Activated naive CD4-positive, alpha-beta T cell treated with anti-CD3 and anti-CD28 coated beads, Interleukin-2, amount 50 U/mL, for 24 hours (primary cell): ENCODE measurements around the gene BCR.

Source experiments
- H3K27ac Mint-ChIP-seq: one replicate; pipeline ENCODE4 v1.8.0; 2021; ENCODE audit warnings: mild to moderate bottlenecking, mixed read lengths
- H3K27me3 Mint-ChIP-seq: one replicate; pipeline ENCODE4 v1.8.0; 2021; ENCODE audit warnings: mixed read lengths
- H3K36me3 Mint-ChIP-seq: one replicate; pipeline ENCODE4 v1.8.0; 2021; ENCODE audit warnings: mixed read lengths
- H3K4me1 Mint-ChIP-seq: one replicate; pipeline ENCODE4 v1.8.0; 2021; ENCODE audit warnings: mixed read lengths
- H3K4me3 Mint-ChIP-seq: one replicate; pipeline ENCODE4 v1.8.0; 2021; ENCODE audit warnings: mild to moderate bottlenecking, mixed read lengths
- H3K9me3 Mint-ChIP-seq: one replicate; pipeline ENCODE4 v1.8.0; 2021; ENCODE audit warnings: mixed read lengths

The BCR gene

DNA sequence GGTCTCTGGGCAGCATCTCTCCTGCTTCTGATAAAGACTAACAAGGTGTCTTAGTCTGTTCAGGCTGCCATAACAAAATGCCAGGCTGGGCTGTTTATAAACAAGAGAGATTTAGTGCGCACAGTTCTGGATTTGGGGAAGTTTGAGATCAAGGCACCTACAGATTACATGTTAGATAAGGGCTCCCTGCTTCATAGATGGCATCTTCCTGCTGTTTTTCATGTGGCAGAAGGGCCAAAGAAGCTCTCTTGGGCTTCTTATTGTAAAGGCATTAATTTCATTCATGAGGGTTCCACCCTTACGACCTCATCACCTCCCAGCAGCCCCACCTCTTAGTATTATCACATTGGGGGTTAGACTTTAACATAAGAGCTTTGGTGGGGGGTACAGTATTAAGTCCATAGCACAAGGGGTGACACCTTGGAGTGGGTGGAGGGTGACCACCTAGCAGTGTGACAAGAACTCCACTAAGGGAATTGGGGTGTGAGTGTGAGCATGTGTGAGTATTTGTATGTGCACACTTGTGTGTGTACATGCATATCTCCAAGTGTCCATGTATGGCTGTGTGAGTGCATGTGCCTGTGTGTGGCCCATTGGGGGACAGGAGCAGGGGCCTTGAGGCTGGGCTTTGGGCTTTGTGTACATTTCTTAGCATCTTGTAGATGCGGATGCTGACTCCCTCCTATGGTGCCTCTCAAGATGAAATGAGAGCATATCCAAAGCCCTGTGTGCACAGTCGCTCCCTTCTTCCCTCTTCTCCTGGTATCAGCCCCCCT is 42.7 kb downstream of the BCR start:
- Mint-ChIP-seq H3K36me3 (no peaks in the 10 kb centered on the region), H3K27ac (peak overlapping the region; percentile 24), H3K9me3 (no peaks in the 10 kb centered on the region), H3K27me3 (no peaks in the 10 kb centered on the region), H3K4me1 (peaks cover 98% of the 10 kb centered on the region), H3K4me3 (peak overlapping the region; percentile 4)

DNA sequence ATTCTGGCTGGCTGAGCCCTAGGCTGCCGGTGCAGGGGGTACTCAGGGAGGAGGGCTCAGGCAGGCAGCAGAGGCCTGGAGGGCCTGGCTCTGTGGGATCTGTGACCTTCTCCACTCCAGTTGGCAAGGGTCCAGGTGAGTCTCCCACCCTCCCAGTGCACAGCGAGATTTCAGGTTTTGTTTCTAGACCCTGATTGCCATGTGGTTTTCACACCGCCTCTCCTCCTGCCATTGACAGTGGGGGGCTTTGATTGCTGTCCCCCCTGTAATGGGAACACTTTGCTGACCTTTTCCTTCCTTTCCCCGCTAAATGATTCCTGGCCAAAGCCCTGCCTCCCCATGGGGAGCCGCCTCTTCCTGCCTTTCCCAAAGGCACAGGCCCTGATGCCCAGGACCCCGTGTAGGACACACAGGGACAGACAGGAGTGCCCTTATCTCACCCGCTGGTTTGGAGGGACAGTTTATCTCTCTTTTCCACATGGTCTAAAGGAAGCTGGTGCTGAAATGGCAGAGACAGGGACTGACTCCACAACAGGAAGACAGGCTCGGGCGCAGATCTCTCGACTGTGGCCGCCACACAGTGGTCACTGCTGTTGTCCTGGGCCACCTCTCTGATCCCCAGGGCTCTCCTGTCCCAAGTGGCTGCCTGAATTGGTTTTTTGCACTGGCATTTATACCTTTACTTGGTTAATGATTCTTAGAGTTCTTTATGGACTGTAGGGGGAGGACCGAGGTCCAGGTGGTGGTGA is 43.4 kb downstream of the BCR start:
- H3K9me3 Mint-ChIP-seq: peaks cover under 1% of the 10 kb centered on the region
- H3K4me1 Mint-ChIP-seq: peaks cover 96% of the 10 kb centered on the region
- H3K27me3 Mint-ChIP-seq: no peaks in the 10 kb centered on the region
- no peak overlapping the region for H3K4me3 Mint-ChIP-seq
- H3K36me3 Mint-ChIP-seq: peaks cover 5% of the 10 kb centered on the region
- H3K27ac Mint-ChIP-seq: peak overlapping the region; percentile 73

DNA sequence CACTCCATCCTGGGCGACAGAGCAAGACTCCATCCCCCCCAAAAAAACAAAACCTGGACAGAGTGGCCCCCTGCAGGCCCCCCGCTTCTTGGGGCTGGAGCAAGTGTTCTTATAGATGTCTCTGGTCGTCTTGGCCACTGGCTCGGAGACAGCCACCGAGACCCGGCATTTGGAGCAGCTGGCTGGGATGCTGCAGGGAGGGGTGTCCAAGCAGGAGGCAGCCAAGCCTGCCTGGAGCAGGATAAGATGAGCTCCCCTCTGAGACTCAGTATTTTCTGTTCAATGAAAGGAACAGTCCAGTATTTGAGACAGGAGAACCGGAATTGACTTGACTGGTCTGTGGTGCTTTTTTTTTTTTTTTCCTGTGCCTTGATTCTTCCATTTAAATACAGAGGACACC is 44.5 kb downstream of the BCR start:
- Mint-ChIP-seq H3K27ac (peak overlapping the region; percentile 43), H3K4me1 (peaks cover 92% of the 10 kb centered on the region), H3K27me3 (no peaks in the 10 kb centered on the region), H3K4me3 (peak overlapping the region; percentile 28), H3K9me3 (peaks cover 6% of the 10 kb centered on the region), H3K36me3 (peaks cover 10% of the 10 kb centered on the region)

DNA sequence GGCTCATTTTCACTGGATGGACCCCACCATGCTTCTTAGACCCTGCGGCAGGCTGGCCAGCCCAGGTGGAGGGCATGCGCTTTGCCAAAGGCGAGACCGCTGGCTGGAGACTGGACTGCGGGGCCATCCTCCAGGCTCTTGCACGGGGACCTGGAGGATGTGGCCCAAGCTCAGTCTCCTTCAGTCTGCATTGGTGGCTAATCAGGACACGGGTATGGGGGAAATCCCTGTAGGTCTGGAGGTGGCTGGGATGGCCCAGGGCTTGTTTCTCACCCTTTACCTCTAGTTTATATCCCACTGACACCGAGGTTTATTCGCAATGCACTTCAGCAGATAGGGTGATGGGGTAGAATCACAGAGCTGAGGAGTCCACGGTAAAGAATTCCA is 45.0 kb downstream of the BCR start:
- peak overlapping the region; percentile 28 for H3K4me3 Mint-ChIP-seq
- peaks cover 92% of the 10 kb centered on the region for H3K4me1 Mint-ChIP-seq
- no peaks in the 10 kb centered on the region for H3K27me3 Mint-ChIP-seq
- peak overlapping the region; percentile 43 for H3K27ac Mint-ChIP-seq
- H3K9me3 Mint-ChIP-seq: peaks cover 6% of the 10 kb centered on the region
- peaks cover 13% of the 10 kb centered on the region for H3K36me3 Mint-ChIP-seq

DNA sequence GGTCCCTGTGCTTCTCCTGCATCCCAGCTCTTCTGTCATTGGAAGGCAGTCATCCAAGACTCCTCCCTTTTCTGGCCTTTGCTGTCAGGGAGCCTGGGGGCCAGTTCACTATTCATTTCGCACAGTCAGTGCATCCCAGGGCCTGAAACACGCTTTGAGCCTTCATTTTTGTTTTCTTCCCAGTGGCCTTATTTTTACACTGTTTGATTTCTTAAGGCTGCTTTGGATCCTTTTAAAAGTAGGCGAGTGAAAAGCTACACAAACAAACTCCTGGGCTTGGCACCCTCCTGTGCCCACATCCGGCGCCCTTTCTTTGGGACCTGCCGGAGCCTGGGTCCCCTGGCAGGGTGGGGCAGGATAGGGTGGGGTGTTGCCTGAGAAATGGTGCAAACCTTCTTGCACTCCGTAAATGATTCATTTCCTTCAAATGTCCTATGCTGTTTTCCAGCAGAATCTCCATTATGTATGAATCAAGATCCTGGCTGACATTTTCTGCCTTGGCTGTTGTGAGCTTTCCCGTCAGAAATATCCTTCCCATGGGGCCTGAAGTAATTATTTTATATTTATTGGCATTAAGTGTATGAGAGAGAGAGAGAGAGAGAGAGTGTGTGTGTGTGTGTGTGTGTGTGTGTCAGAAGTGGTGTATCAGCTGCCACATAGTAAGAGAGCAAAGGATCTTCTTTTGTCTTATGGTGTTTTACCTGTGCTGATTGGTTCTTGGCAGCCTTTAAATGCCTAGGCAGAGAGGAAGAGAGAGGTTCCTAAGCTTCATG is 45.6 kb downstream of the BCR start:
- H3K27ac Mint-ChIP-seq: peak overlapping the region; percentile 60
- peaks cover 6% of the 10 kb centered on the region for H3K9me3 Mint-ChIP-seq
- H3K4me3 Mint-ChIP-seq: peak overlapping the region; percentile 53
- peaks cover 87% of the 10 kb centered on the region for H3K4me1 Mint-ChIP-seq
- H3K36me3 Mint-ChIP-seq: peaks cover 13% of the 10 kb centered on the region
- H3K27me3 Mint-ChIP-seq: no peaks in the 10 kb centered on the region

DNA sequence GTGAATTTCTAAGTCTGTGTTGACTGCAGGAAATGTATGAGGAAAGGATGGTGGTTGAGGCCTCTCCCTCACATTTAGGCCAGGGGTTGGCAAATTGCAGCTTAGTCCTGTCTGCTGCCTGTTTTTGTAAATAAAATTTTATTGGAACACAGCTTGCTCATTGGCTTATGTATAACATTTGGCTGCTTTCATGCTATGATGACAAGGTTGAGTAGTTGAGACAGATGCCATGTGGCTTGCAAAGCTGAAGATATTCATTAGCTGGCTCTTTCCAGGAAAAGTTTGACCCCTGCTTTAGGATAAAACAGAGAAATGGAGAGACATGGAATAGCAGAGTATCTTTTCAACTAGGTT is 46.2 kb downstream of the BCR start:
- peaks cover 13% of the 10 kb centered on the region for H3K36me3 Mint-ChIP-seq
- H3K4me1 Mint-ChIP-seq: peaks cover 84% of the 10 kb centered on the region
- peak overlapping the region; percentile 53 for H3K4me3 Mint-ChIP-seq
- H3K27me3 Mint-ChIP-seq: no peaks in the 10 kb centered on the region
- H3K27ac Mint-ChIP-seq: peak overlapping the region; percentile 60
- peaks cover 6% of the 10 kb centered on the region for H3K9me3 Mint-ChIP-seq

DNA sequence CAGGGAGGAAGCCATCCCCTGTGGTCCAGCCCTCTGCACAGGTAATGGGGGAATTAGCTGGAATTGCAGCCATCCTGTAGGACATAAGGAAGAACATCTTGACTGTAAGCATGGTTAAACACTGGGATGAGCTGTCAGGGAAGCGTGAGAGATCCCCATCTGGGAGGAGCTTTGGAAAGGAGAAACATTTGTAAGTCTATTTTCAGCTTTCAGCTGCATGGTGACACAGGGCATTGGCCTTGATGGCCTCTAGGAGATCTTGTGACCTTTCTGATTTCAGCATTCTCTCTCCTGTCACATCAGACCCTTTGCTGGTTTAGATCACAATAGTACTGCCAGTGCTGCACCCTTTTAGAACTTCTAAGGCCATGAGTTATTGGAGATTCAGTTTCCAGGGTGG is 47.1 kb downstream of the BCR start:
- peaks cover 6% of the 10 kb centered on the region for H3K9me3 Mint-ChIP-seq
- H3K27ac Mint-ChIP-seq: peak overlapping the region; percentile 80
- H3K36me3 Mint-ChIP-seq: peaks cover 13% of the 10 kb centered on the region
- H3K4me1 Mint-ChIP-seq: peaks cover 82% of the 10 kb centered on the region
- no peak overlapping the region for H3K4me3 Mint-ChIP-seq
- H3K27me3 Mint-ChIP-seq: no peaks in the 10 kb centered on the region

DNA sequence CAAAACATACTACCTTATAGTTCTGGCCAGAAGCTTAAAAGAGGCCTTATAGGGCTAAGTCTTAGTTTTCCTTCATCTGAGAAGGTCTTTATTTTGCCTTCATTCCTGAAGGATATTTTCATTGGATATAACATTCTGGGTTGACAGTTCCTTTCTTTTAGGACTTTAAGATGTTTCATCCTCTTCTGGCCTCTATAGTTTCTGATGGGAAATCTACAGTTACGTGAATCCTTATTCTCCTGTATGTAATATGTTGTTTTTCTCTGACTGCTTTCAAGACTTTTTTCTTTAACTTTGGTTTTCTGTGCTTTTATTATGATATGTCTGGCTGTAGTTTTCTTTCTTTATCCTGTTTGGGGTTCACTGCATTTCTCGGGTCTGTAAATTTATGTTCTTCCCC is 48.2 kb downstream of the BCR start:
- H3K9me3 Mint-ChIP-seq: peaks cover 6% of the 10 kb centered on the region
- peak overlapping the region; percentile 31 for H3K27ac Mint-ChIP-seq
- H3K4me3 Mint-ChIP-seq: no peak overlapping the region
- no peaks in the 10 kb centered on the region for H3K27me3 Mint-ChIP-seq
- peaks cover 81% of the 10 kb centered on the region for H3K4me1 Mint-ChIP-seq
- peaks cover 13% of the 10 kb centered on the region for H3K36me3 Mint-ChIP-seq

DNA sequence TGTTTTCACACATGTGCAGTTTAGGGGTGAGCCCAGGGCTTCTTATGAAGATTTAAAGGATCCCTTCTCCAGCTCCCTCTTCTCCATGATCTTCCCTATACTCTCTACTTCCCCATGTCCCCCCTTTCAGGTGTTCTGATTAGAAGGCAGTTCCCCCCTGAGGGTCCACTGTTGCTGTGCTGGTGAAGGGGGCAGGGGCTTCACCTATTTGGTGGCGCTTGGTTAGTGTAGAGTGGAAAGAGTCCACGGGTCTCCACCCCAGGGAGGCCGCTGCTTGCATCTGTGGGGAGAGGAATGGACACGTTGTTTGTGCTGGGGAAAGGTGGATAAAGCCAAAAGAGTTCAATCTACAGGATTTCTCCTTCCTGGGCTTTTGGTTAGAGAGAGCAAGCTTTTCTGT is 49.3 kb downstream of the BCR start:
- Mint-ChIP-seq H3K27me3 (no peaks in the 10 kb centered on the region), H3K27ac (no peak overlapping the region), H3K36me3 (peaks cover 16% of the 10 kb centered on the region), H3K4me1 (peaks cover 77% of the 10 kb centered on the region), H3K4me3 (no peak overlapping the region), H3K9me3 (peaks cover 6% of the 10 kb centered on the region)

DNA sequence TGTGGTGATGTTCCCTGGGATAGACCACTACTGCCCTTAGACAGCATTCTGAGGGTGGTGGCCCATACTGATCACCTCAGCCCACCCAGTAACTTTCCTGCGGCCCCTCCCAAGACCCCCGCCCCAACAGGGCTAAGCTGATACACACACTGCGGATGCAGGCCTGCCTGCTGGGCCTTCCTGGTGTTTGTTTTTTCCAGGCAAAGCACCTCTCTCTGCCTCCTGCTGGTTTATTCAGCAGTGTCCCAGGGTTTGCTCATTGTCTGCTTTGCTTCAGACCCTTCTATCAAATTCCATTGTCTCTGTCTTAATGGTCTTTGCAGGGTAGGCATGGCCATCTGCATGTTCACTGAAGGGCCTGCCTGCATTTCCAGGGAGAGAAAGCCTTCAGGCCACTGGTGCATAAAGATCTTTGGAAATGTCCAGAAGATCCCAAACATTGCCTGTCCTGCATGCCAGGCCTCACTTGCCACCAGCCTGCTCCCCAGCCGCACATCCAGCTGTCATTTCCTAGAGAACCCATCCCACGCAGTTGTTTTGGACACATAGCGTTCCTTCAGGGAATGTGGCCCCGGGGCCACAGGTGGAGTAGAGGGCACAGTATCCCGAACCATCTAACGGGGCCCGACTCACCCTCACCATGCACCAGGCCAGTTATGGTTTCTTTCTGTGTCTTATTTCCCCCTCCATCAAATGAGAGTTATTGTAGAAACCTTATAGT is 50.2 kb downstream of the BCR start:
- H3K27me3 Mint-ChIP-seq: no peaks in the 10 kb centered on the region
- H3K4me3 Mint-ChIP-seq: no peak overlapping the region
- H3K36me3 Mint-ChIP-seq: peaks cover 18% of the 10 kb centered on the region
- peaks cover 76% of the 10 kb centered on the region for H3K4me1 Mint-ChIP-seq
- H3K9me3 Mint-ChIP-seq: peaks cover 6% of the 10 kb centered on the region
- H3K27ac Mint-ChIP-seq: peak overlapping the region; percentile 35

DNA sequence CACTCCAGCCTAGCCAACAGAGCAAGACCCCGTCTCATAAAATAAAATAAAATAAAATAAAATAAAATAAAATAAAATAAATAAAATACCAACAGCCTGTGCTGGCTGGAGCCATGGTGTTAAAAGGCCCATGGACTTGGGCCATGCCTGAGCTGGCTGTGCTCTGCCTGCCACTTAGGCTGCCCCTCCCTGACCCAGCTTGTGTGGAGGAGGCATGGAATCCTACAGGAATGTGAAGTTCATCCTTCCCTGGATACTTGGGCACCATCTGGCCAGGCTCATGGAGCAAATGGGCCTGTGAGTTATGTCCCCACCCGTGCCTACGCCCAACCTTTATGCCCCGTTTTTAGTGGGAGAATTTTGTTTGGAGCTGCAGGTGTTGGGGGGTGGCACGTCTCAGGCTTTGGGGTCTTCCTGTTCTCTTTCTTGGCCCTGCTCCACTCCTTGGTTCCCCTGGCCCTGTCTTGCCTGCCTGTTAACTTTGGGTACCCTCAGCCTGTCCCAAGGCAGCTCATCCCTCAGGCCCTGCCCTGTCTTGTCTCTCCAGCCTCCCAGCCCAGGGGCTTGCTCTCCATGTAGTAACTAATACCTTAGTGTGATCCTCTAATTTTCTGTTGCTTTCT is 51.3 kb downstream of the BCR start:
- peaks cover 73% of the 10 kb centered on the region for H3K4me1 Mint-ChIP-seq

DNA sequence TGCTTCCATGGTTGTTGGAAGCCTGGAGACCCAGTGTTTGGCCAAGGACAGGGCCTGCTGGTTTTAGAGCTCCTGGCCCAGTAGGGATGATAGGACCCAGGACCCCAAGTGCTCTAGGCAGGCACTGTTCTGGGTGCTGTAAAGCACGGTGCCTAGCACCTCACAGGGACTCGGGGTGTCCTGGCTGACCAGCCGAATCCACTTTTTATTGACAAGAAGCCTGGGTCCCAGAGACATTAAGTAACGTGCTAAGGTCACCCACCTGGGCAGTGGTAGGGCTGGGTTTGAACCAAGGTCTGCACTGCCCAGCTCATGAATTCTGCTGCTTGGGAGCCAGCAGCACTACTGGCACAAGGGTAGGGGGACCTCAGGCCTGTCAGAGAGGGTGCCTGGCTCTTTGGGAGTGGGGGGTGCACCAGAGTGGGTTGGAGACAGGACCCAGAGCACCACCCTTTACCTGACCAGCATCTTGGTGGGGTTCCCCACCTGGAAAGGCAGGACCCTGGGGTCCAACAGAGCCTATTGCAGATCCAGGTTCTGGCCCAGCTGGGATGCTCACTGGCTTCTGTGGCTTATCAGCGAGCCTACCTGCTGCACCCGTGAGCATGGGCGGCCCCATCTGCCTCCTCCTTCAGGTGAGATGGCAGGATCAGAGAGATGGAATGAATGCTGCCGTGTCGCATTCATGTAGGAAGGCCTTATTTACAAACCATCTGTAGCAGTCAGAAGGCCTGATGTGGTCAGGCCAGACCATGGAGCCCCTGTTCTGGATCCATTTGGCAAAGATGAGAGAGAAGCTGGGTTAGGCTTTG is 52.0 kb downstream of the BCR start:
- Mint-ChIP-seq H3K4me3 (no peak overlapping the region), H3K36me3 (peaks cover 21% of the 10 kb centered on the region), H3K9me3 (peaks cover 6% of the 10 kb centered on the region), H3K4me1 (peaks cover 72% of the 10 kb centered on the region), H3K27me3 (no peaks in the 10 kb centered on the region), H3K27ac (peak overlapping the region; percentile 81)

More for the DNA sequence above, 51.3 kb downstream of the BCR start:
- Mint-ChIP-seq H3K27me3 (no peaks in the 10 kb centered on the region), H3K4me3 (no peak overlapping the region), H3K9me3 (peaks cover 6% of the 10 kb centered on the region), H3K27ac (peak overlapping the region; percentile 81), H3K36me3 (peaks cover 21% of the 10 kb centered on the region)

DNA sequence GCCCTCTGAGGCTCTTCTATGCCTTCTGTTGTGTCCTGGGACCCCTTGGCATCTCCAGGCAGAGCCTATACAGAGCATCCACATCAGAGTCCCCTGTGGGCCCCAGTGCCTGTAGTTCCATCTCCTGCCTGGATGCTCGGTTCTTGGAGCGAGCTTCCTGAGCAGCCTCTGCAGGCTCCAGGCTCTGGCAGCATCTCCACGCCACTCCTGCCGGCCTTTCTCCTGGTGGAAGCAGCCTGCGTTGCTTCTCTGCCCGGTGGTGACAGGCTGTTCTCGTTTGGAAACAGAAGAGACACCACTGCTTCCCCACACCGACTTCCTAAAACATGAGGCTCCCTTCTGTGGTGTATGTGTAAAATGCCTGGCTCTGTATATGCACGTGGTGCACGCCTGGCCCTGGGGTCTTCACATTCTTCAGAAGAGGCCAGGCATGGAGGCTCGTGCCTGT is 52.8 kb downstream of the BCR start:
- peaks cover 19% of the 10 kb centered on the region for H3K36me3 Mint-ChIP-seq
- H3K4me3 Mint-ChIP-seq: peak overlapping the region; percentile 36
- peaks cover 6% of the 10 kb centered on the region for H3K9me3 Mint-ChIP-seq
- H3K27ac Mint-ChIP-seq: peak overlapping the region; percentile 30
- no peaks in the 10 kb centered on the region for H3K27me3 Mint-ChIP-seq
- H3K4me1 Mint-ChIP-seq: peaks cover 72% of the 10 kb centered on the region

DNA sequence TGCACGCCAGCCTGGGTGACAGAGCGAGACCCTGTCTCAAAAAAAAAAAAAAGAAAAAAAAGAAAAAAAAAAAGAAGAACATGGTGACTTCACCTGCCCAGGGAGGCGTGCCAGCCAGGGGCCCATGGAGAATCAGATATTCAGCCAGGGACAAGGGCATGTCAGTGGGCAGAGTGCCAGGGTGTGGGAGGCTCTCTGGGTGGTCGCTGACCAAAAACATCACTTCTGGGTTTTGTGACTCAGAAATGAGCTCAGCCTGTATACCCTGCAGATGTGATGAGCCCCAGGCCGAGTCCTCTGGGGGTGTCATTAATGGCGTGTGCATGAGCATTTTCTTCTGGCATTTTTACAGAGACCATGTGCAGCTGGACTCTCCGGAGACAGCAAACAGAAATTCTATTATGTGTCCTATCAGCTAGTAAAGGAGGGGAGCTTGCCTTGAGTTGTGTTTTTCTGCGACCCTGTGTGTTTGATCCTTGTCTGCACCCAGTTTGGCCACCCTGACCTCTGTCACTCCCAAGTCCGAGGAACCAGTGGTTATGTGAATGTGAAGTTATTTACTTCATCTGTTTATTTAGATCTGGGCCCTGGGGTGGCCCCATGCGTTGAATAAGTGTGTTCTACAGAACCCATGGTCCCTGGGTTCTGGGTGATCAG is 53.6 kb downstream of the BCR start:
- Mint-ChIP-seq H3K4me3 (peak overlapping the region; percentile 27), H3K4me1 (peaks cover 74% of the 10 kb centered on the region)

More for the DNA sequence above, 53.6 kb downstream of the BCR start:
- Mint-ChIP-seq H3K36me3 (peaks cover 14% of the 10 kb centered on the region), H3K9me3 (peaks cover 4% of the 10 kb centered on the region), H3K27ac (peak overlapping the region; percentile 59), H3K27me3 (no peaks in the 10 kb centered on the region)
